ENCODE results near the gene FABP1. TPM values are rescaled to one million over a fixed set of nuclear protein-coding genes. Genes with fewer than 3 reads are reported as not detected.

FABP1 gene
- total and polyA plus RNA-seq, 2 donors (not counting 1 experiment from before 2014, with no cell fraction given), result not detected

DNA sequence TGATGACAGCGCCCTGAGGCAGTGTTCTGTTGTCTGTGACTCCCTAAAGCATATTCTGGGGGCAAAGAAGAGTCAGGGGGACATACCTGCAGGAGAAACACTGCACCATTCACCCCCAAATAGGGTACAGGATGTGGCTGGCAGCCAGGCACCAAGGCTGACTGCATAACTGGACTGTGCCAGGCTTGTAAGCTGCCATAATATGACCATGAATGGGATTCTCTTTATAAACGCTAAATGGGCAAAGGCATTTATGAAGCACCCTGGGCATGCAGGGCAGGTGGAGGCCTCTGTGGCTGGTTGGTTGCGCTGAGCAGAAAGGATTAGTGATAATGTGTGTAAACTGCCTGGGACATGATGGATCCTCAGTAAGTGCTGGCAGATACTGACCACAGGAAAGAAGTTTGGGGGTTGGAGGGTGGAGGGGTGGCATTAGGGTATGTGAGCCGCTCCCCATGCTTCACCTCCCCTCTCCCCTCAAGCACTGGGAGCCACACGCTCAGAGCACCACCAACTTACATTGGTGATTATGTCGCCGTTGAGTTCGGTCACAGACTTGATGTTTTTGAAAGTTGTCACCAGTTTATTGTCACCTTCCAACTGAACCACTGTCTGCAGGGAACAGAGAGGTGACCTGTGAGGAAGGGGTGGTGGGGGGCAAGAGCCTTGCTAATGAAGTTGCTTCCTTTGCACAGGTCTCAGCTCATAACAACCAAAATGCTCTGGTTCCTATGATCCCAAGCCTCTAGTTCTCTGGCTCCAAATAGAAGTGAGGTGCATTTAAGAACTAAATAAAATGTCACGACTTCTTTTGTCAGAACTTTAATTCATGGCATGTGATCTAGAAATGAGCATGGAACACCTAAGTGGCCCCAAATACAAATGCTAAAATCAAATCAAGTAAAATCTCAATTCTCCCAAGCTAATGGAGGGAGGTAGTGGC lies 3.6 kb downstream of the FABP1 start:
- Histone ChIP-seq H3K27ac (ENCODE audit: low read length in 2 of 2) (no peak overlapping the region), H3K9ac (ENCODE audit: low read length) (no peak overlapping the region), H3K36me3 (replicated peaks in 1 of 2; ENCODE audit: control extremely low read depth in 1 of 2, control insufficient read depth in 1 of 2, extremely low read depth in 1 of 2, insufficient read depth in 2 of 2, low read length in 1 of 2) (no peaks in the 10 kb centered on the region), H2AFZ (ENCODE audit: insufficient read depth, low read depth, low read length, poor library complexity, severe bottlenecking) (no peak overlapping the region), H4K20me1 (ENCODE audit: control insufficient read depth, insufficient read depth, low read length, poor library complexity, severe bottlenecking) (no peaks in the 10 kb centered on the region), H3K4me2 (replicated peaks; ENCODE audit: low read depth, low read length, poor library complexity, severe bottlenecking) (no peak overlapping the region), H3K9me3 (ENCODE audit: control extremely low read depth in 1 of 3, control insufficient read depth in 2 of 3, insufficient read depth in 1 of 3, low read length in 2 of 3) (no peaks in the 10 kb centered on the region), H3K79me2 (ENCODE audit: control insufficient read depth, insufficient read depth, low read length) (no peaks in the 10 kb centered on the region), H3K4me1 (ENCODE audit: control insufficient read depth in 2 of 2, insufficient read depth in 2 of 2, low read length in 2 of 2) (no peaks in the 10 kb centered on the region), H3K4me3 (ENCODE audit: control extremely low read depth in 1 of 5, extremely low read depth in 1 of 5, insufficient read depth in 1 of 5, low read depth in 2 of 5, low read length in 4 of 5) (no peak overlapping the region), H3K27me3 (replicated peaks in 1 of 4; ENCODE audit: control extremely low read depth in 1 of 4, control insufficient read depth in 3 of 4, insufficient read depth in 4 of 4, low read length in 3 of 4) (peaks cover 0 to 8% (median 3%) of the 10 kb centered on the region in 4 experiments)
- DNase-seq (no peak), ATAC-seq (ENCODE audit: low read depth) (no peak)
- no peaks in the 10 kb centered on the region for H3K9me3 Mint-ChIP-seq (ENCODE audit: insufficient read depth)
- intact Hi-C loops (cut with micrococcal nuclease), result no loop called here
- no peak overlapping the region for H3K27ac Mint-ChIP-seq
- peaks cover 32% of the 10 kb centered on the region for H3K27me3 Mint-ChIP-seq
- ChIA-PET CTCF (no interaction called here), POLR2A (no interaction called here)
- WGBS (ENCODE audit: insufficient coverage), result 92% methylated on average over 2 of the region's 9 CpGs
- H3K4me3 Mint-ChIP-seq, result no peak overlapping the region
- H3K4me1 Mint-ChIP-seq, result no peaks in the 10 kb centered on the region
- TF ChIP-seq EZH2 (IDR thresholded peaks at IDR 0.05; ENCODE audit: borderline replicate concordance, insufficient read depth, low read depth, low read length, poor library complexity, severe bottlenecking) (no peak), CTCF (IDR thresholded peaks at IDR 0.05) (no peak)
